WI38 (cell line): ENCODE measurements around the gene PDZD4.

Experiments
- H3K4me3 ChIP-seq: 2 replicates; pipeline ENCODE4 v1.5.1; 2011; ENCODE audit warnings: low read depth, mild to moderate bottlenecking, control low read depth, low read length
- TF ChIP-seq, protein P1 (sequence below): IDR thresholded peaks from 2 replicates; pipeline ENCODE4 v1.5.1; 2012; ENCODE audit warnings: low read depth, mild to moderate bottlenecking, control low read depth, low read length

The PDZD4 gene

DNA sequence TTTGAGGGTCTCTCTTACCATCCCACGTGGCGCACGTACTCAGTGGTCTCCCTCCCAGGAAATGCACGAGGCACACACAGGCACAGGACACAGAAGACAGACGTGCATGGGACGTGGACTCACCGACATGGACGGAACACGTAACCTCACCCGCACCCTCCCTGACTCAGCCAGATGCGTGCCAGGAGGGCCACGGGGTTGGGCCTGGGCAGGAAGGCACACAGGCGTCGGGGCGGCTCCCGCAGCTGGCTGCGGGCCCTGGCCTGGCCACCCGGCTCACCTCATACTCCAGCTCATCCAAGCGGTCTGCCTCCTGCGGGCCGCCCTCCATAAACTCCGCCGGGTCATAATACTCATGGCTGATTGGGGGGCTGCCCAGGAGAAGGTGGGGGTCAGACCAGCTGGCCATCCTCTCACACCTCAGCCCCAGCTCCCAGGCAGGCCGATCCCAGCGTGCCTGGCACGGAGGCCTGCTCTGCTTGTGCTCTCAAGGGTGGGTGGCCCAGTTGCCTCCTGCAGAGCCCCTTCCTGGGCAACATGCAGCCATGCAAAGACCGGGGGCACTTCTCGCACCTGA, 23.3 kb downstream of the PDZD4 start:
- no peak overlapping the region for H3K4me3 ChIP-seq
- TF ChIP-seq, protein P1, sequence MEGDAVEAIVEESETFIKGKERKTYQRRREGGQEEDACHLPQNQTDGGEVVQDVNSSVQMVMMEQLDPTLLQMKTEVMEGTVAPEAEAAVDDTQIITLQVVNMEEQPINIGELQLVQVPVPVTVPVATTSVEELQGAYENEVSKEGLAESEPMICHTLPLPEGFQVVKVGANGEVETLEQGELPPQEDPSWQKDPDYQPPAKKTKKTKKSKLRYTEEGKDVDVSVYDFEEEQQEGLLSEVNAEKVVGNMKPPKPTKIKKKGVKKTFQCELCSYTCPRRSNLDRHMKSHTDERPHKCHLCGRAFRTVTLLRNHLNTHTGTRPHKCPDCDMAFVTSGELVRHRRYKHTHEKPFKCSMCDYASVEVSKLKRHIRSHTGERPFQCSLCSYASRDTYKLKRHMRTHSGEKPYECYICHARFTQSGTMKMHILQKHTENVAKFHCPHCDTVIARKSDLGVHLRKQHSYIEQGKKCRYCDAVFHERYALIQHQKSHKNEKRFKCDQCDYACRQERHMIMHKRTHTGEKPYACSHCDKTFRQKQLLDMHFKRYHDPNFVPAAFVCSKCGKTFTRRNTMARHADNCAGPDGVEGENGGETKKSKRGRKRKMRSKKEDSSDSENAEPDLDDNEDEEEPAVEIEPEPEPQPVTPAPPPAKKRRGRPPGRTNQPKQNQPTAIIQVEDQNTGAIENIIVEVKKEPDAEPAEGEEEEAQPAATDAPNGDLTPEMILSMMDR: no peak

DNA sequence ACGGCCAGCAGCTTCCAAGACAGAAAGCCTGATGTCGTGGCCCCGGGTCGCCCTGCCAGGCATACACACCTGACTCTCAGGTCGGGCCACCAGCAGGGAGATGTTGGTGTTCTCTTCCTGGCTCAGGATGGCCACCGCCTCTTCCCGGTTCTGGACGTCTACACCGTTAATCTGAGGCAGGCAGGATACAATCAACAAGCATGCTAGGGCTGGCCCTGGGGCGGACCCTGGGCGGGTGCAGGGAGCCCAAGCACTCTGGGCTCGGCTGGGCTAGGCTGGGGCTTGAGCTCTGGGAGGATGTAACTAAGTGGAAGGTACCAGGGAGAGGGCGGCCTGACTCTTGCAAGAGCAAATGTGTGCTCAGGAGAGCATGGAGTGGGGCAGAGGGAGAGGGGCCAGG, 24.9 kb downstream of the PDZD4 start:
- H3K4me3 ChIP-seq: no peak overlapping the region
- TF ChIP-seq, protein P1: no peak

DNA sequence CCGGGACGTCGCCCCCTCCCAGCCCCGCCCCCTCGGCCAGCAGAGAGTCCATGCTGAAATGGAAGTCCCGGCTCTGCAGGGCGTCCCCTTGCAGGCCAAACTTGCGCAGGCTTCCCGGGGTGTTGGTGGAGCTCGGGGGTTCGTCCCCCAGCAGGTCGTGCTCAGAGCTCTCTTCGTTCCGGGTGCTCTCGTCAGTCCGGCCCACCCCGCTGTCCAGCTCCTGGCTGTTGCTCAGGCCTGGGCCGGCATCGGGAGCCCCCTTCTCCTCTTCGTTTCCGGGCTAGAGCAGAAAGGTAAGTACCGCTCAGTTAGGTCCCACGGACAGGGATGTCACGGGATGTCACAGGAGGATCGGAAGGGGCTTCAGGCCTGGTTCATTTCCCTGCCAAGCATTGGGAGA, 25.7 kb downstream of the PDZD4 start:
- TF ChIP-seq, protein P1: no peak
- no peak overlapping the region for H3K4me3 ChIP-seq

DNA sequence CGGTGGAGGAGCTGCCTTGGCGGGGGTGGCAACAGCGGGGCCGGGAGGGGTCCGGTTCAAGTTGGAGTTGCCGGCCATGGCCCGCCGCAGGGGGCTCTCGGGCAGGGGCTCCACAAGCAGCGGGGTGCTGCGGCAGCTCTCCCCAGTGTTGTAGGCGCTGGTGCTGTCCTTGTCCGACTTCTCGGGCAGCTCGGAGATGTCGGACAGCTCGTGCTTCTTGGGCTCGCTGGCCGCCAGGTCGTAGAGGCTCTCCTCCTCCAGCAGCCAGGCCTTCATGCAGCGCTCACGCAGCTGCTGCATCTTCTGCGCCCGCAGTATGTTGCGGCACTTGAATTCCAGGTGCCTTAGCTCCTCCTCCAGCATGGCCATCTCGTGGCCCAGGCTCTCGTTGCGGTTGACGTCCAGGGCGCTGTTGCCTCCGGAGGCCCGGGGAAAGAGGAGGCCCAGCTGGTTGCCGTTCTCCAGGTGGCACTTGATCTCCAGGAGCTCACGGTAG, 26.2 kb downstream of the PDZD4 start:
- H3K4me3 ChIP-seq: no peak overlapping the region
- TF ChIP-seq, protein P1: no peak

DNA sequence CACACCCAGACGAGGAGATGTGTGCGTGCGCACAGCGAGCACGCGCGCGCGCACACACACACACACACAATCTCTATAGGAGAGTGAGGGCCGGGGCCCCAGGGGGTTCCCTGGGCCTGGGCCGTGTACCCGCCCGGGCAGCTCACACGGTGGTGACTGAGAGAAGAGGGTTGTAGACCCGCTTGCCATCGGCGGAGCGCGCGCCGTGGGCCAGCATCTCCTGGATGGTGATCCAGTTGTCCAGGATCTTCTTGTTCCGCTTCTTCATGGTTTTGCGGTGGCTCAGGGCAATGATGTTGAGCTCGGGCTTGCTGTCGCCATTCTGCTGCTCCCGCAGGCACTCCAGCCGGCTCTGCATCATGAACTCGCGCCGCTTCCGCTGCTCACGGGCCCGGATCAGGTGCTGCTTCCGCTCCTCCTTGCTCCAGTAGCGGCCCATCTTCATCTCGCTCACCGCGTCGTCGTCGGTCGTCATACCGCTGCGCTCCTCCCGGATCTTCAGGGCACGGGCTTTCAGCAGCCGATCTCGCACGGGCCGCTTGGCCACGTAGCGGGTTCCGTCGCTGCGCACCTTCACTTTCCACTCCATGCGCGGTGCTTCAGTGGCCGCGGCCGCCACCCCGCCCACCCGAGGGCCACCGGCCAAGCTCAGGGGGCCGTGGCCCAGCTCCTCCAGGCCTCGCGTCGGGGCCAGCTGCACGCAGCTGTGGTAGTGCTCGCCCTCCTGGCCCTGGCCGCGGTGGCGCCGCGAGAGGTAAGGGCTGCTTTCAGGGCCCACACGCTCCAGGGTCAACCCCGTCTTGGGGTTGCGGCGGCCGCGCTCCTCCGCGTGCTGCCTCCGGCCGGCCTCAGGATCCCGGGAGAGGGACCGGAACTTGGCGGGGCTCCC, 26.9 kb downstream of the PDZD4 start:
- H3K4me3 ChIP-seq: no peak overlapping the region
- TF ChIP-seq, protein P1: no peak

DNA sequence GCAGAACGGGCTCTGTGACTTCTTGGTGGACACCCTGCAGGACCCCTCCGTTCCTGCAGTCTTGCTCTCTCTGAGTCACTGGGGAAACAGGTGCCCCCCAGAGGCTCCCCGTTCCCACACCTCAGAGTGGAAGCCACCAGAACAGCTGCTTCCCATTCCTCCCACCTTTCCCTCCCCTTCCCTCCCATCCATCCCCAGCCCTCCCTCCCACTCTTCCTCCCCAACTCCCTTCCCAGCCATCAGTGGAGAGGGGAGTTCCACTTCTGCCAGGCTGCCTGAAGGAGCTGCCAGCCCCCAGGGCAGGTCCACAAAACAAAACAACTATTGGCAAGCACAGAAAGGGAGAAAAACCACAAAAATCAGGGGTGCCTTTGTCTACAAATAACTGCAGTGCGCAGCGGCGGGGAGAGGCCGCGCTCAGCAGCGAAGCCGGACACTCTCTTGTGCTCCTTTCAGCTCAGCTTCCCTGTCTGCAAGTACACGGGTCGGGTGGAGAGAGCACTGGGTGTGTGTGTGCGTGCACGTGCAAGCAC, 27.8 kb downstream of the PDZD4 start:
- TF ChIP-seq, protein P1: no peak
- no peak overlapping the region for H3K4me3 ChIP-seq

DNA sequence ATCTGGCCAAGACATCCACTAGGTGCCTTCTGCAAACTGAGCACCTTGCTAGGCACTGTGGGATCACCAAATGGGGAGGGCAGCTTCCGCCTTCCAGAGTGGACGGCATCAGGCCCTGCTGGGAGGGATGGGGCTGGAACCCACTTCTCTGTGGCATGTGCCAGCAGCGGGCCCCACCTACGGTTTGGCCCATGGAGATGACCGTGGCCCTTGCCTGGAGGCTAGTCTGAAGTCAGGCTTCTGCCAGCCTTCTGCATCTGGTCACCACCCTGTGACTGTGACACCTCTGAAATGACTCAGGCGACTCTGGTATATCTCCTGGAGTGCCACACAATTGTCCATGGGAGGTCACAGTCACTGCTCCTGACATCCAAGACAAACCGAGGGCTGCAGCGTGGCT, 28.7 kb downstream of the PDZD4 start:
- TF ChIP-seq, protein P1: no peak
- no peak overlapping the region for H3K4me3 ChIP-seq
